H9 (cell line): ENCODE data around the gene ATP2B2. TPM values are rescaled to one million over a fixed set of nuclear protein-coding genes. Genes with fewer than 3 reads are reported as not detected.

Experiments used
- DNase-seq: peaks from one replicate; pipeline ENCODE4 v3.0.0-alpha.2; 2017
- H2AFZ ChIP-seq: one replicate; pipeline ENCODE4 v1.6.1; 2013; ENCODE audit warnings: mild to moderate bottlenecking, low read length, control low read depth, moderate library complexity
- H2AK5ac ChIP-seq: 2 replicates; pipeline ENCODE4 v1.6.1; 2013; ENCODE audit warnings: low read length, control low read depth, mixed read lengths; ENCODE audit not compliant: insufficient read length
- H2BK120ac ChIP-seq: one replicate; pipeline ENCODE4 v1.6.1; 2013; ENCODE audit warnings: low read depth, mild to moderate bottlenecking, low read length, control low read depth, inconsistent platforms; ENCODE audit not compliant: poor library complexity, severe bottlenecking
- H2BK12ac ChIP-seq: 2 replicates; pipeline ENCODE4 v1.6.1; 2013; ENCODE audit warnings: low read length, control low read depth, mixed read lengths, low read depth; ENCODE audit not compliant: insufficient read length
- H2BK15ac ChIP-seq: 2 replicates; pipeline ENCODE4 v1.6.1; 2013; ENCODE audit warnings: low read depth, low read length, control low read depth
- H2BK20ac ChIP-seq: one replicate; pipeline ENCODE4 v1.6.1; 2013; ENCODE audit warnings: low read depth, mild to moderate bottlenecking, low read length, control low read depth, inconsistent platforms; ENCODE audit not compliant: poor library complexity, severe bottlenecking
- H2BK5ac ChIP-seq: 2 replicates; pipeline ENCODE4 v1.6.1; 2013; ENCODE audit warnings: low read length, control low read depth, mixed read lengths; ENCODE audit not compliant: insufficient read length
- H3K14ac ChIP-seq: 2 replicates; pipeline ENCODE4 v1.6.1; 2013; ENCODE audit warnings: low read length, control low read depth; ENCODE audit not compliant: insufficient read depth
- H3K18ac ChIP-seq: 2 replicates; pipeline ENCODE4 v1.6.1; 2013; ENCODE audit warnings: low read depth, mild to moderate bottlenecking, mixed read lengths, low read length, control low read depth; ENCODE audit not compliant: insufficient read length
- H3K23ac ChIP-seq: 2 replicates; pipeline ENCODE4 v1.6.1; 2013; ENCODE audit warnings: low read length, control low read depth, mixed read lengths, low read depth; ENCODE audit not compliant: insufficient read length
- H3K23me2 ChIP-seq: 2 replicates; pipeline ENCODE4 v1.6.1; 2013; ENCODE audit warnings: low read depth, mild to moderate bottlenecking, mixed read lengths, low read length, control low read depth; ENCODE audit not compliant: insufficient read length, poor library complexity, severe bottlenecking
- H3K27ac ChIP-seq: 2 replicates; pipeline ENCODE4 v1.5.1; 2013; ENCODE audit warnings: low read length, control low read depth, mixed read lengths, low read depth; ENCODE audit not compliant: insufficient read length
- H3K27me3 ChIP-seq: 2 replicates; pipeline ENCODE4 v1.6.1; 2013; ENCODE audit warnings: low read length, control low read depth, inconsistent platforms; ENCODE audit not compliant: insufficient read depth
- H3K4ac ChIP-seq: 2 replicates; pipeline ENCODE4 v1.6.1; 2013; ENCODE audit warnings: low read depth, mild to moderate bottlenecking, control low read depth, inconsistent platforms, low read length, moderate library complexity
- H3K4me1 ChIP-seq: 2 replicates; pipeline ENCODE4 v1.6.1; 2013; ENCODE audit warnings: low read length, control low read depth, inconsistent platforms; ENCODE audit not compliant: insufficient read depth
- H3K4me2 ChIP-seq: 2 replicates; pipeline ENCODE4 v1.6.1; 2013; ENCODE audit warnings: low read length, control low read depth, mixed read lengths; ENCODE audit not compliant: insufficient read length, insufficient read depth
- H3K56ac ChIP-seq: 2 replicates; pipeline ENCODE4 v1.6.1; 2013; ENCODE audit warnings: low read depth, mild to moderate bottlenecking, mixed read lengths, low read length, control low read depth; ENCODE audit not compliant: insufficient read length
- H3K79me1 ChIP-seq: 2 replicates; pipeline ENCODE4 v1.6.1; 2013; ENCODE audit warnings: low read depth, mild to moderate bottlenecking, moderate library complexity, low read length, control low read depth, inconsistent platforms; ENCODE audit not compliant: insufficient read depth, poor library complexity, severe bottlenecking
- H3K79me2 ChIP-seq: 2 replicates; pipeline ENCODE4 v1.6.1; 2013; ENCODE audit warnings: low read length, control low read depth, inconsistent platforms; ENCODE audit not compliant: insufficient read depth
- H3K9ac ChIP-seq: 2 replicates; pipeline ENCODE4 v1.6.1; 2013; ENCODE audit warnings: low read length, control low read depth, mixed read lengths; ENCODE audit not compliant: insufficient read length; ENCODE audit errors: extremely low read depth
- H3K9me3 ChIP-seq: one replicate; pipeline ENCODE4 v1.6.1; 2013; ENCODE audit warnings: low read depth, low read length, inconsistent platforms; ENCODE audit not compliant: control insufficient read depth
- H3T11ph ChIP-seq: one replicate; pipeline ENCODE4 v1.6.1; 2013; ENCODE audit warnings: mild to moderate bottlenecking, low read length, control low read depth, inconsistent platforms
- H4K20me1 ChIP-seq: one replicate; pipeline ENCODE4 v1.6.1; 2013; ENCODE audit not compliant: control insufficient read depth, insufficient read length, insufficient read depth
- H4K5ac ChIP-seq: 2 replicates; pipeline ENCODE4 v1.6.1; 2013; ENCODE audit warnings: low read depth, mild to moderate bottlenecking, mixed read lengths, low read length, control low read depth; ENCODE audit not compliant: insufficient read length
- H4K8ac ChIP-seq: replicated peaks from 2 replicates; pipeline ENCODE4 v1.6.1; 2013; ENCODE audit warnings: low read length, control low read depth, mixed read lengths, low read depth; ENCODE audit not compliant: insufficient read length
- H4K91ac ChIP-seq: 2 replicates; pipeline ENCODE4 v1.6.1; 2013; ENCODE audit warnings: low read depth, mild to moderate bottlenecking, moderate library complexity, mixed read lengths, low read length, control low read depth; ENCODE audit not compliant: insufficient read length
- H3K27ac Mint-ChIP-seq, 3 experiments: 2 replicates in 2 of 3; 3 replicates in 1 of 3; pipeline ENCODE4 v1.8.0; 2020 to 2021; ENCODE audit warnings: mixed read lengths in 3 of 3, mild to moderate bottlenecking in 1 of 3, moderate library complexity in 1 of 3
- H3K27me3 Mint-ChIP-seq: 2 replicates; pipeline ENCODE4 v1.8.0; 2021; ENCODE audit warnings: low read depth, mild to moderate bottlenecking, moderate library complexity, mixed read lengths
- H3K36me3 Mint-ChIP-seq, 3 experiments: 2 replicates in 2 of 3; 3 replicates in 1 of 3; pipeline ENCODE4 v1.8.0; 2020 to 2021; ENCODE audit warnings: low read depth in 3 of 3, mixed read lengths in 3 of 3; ENCODE audit not compliant: insufficient read depth in 1 of 3
- H3K4me1 Mint-ChIP-seq, 2 experiments: 2 replicates each; pipeline ENCODE4 v1.8.0; 2020; ENCODE audit warnings: mixed read lengths in 2 of 2
- H3K4me3 Mint-ChIP-seq, 2 experiments: 2 replicates in 1 of 2; 3 replicates in 1 of 2; pipeline ENCODE4 v1.8.0; 2020 to 2021; ENCODE audit warnings: mild to moderate bottlenecking in 2 of 2, mixed read lengths in 2 of 2, moderate library complexity in 1 of 2
- H3K9me3 Mint-ChIP-seq, 2 experiments: 2 replicates in 1 of 2; 3 replicates in 1 of 2; pipeline ENCODE4 v1.8.0; 2020; ENCODE audit warnings: mild to moderate bottlenecking in 2 of 2, mixed read lengths in 2 of 2, moderate library complexity in 1 of 2
- CTCF ChIP-seq: fragments of 200-600 bp; sonication (generic); conservative IDR thresholded peaks from 3 replicates; pipeline ENCODE4 v1.8.0; 2021; ENCODE audit warnings: antibody characterized with exemption, mild to moderate bottlenecking
- WGBS: extraction: QIAGEN DNeasy Blood & Tissue Kit; methylation state at CpG from one replicate; pipeline ENCODE4 v1.1.7; 2013; ENCODE audit warnings: missing lambda C conversion rate, low lambda C conversion rate, mixed read lengths; ENCODE audit not compliant: insufficient read length; ENCODE audit errors: extremely low coverage; 5-methylcytosine and 5-hydroxymethylcytosine counted together
- total RNA-seq: library from RNA; stranded (reverse); gene quantifications from 2 replicates; pipeline ENCODE4 v1.2.1, GENCODE V29; 2021

The ATP2B2 gene
- total RNA-seq, 1 experiment from 2014 or later: 0.33 TPM

GRCh38 chr3:10507331-10507730 is 1.9 kb upstream of the ATP2B2 start:
- Histone ChIP-seq H2AK5ac (no peak overlapping the region), H4K5ac (no peak overlapping the region), H3K9ac (no peak overlapping the region), H3K4ac (no peak overlapping the region), H3K14ac (no peak overlapping the region), H4K8ac (no peak overlapping the region), H3K27ac (no peak overlapping the region), H4K91ac (no peak overlapping the region), H2BK20ac (no peak overlapping the region), H2BK120ac (no peak overlapping the region), H3K23me2 (peaks cover 10% of the 10 kb centered on the region), H3K9me3 (no peaks in the 10 kb centered on the region), H3K23ac (no peak overlapping the region), H2AFZ (no peak overlapping the region), H2BK12ac (no peak overlapping the region), H3K56ac (no peak overlapping the region), H3K18ac (no peak overlapping the region), H3T11ph (no peak overlapping the region), H3K79me1 (no peaks in the 10 kb centered on the region), H3K79me2 (no peaks in the 10 kb centered on the region), H2BK15ac (no peak overlapping the region), H3K27me3 (no peaks in the 10 kb centered on the region), H3K4me2 (no peak overlapping the region), H4K20me1 (no peaks in the 10 kb centered on the region), H3K4me1 (no peaks in the 10 kb centered on the region; the same call in 1 of the 2 replicates), H2BK5ac (no peak overlapping the region)
- Mint-ChIP-seq H3K4me3 (no peak overlapping the region), H3K36me3 (no peaks in the 10 kb centered on the region), H3K4me1 (peaks cover 11 to 19% of the 10 kb centered on the region in 2 experiments), H3K27me3 (peaks cover 17% of the 10 kb centered on the region), H3K9me3 (no peaks in the 10 kb centered on the region), H3K27ac (no peak overlapping the region)
- no peak for DNase-seq
- TF ChIP-seq CTCF: no peak
- WGBS: no CpG with 5 or more reads among the region's 9 CpGs
